Panc1 (cell line): ENCODE measurements around the gene SLC5A2. TPM values are rescaled to one million over a fixed set of nuclear protein-coding genes. Genes with fewer than 3 reads are reported as not detected.
A peak's percentile ranks its signal among the peaks of the same experiment; 100 is the strongest.

Source experiments
- ATAC-seq: fragments of 200-7000 bp; cut with Tn5 transposase; 2 replicates; pipeline ENCODE4 v1.9.1; 2020; ENCODE audit warnings: mild to moderate bottlenecking, moderate library complexity
- BruUV-seq: library from RNA; stranded (reverse); fragments of 400-500 nt; replicated peaks from 2 replicates; lab custom pipeline; 2021; lab: Mats Ljungman, UMichigan
- CTCF ChIA-PET: fragments of 300-600 bp; sonication (Branson Sonifier 250); formaldehyde crosslinking; loops from one replicate; lab custom pipeline; 2022; ENCODE audit warnings: antibody characterized with exemption; lab: Charles Lee
- POLR2A ChIA-PET: fragments of 300-600 bp; sonication (Branson Sonifier 250); formaldehyde crosslinking; loops from one replicate; lab custom pipeline; 2022; ENCODE audit warnings: antibody characterized with exemption; lab: Charles Lee
- DNase-seq: peaks from one replicate; pipeline ENCODE4 v3.0.0-alpha.2; 2010; ENCODE audit warnings: low read depth, low spot score
- H3K27ac ChIP-seq: 2 replicates; pipeline ENCODE4 v1.5.1; 2011; ENCODE audit warnings: mild to moderate bottlenecking, low read length, inconsistent platforms
- H3K27me3 ChIP-seq: fragments of 200-500 bp; sonication (Bioruptor generic); 2 replicates; pipeline ENCODE4 v1.6.0; 2014; ENCODE audit warnings: low read length, inconsistent platforms; ENCODE audit not compliant: control insufficient read depth, insufficient read depth
- H3K36me3 ChIP-seq: fragments of 200-500 bp; sonication (Bioruptor generic); 2 replicates; pipeline ENCODE4 v1.5.1; 2014; ENCODE audit warnings: inconsistent platforms, mild to moderate bottlenecking, low read length, moderate library complexity; ENCODE audit not compliant: control insufficient read depth, insufficient read depth
- H3K4me1 ChIP-seq: 2 replicates; pipeline ENCODE4 v1.5.1; 2011; ENCODE audit warnings: inconsistent platforms, mild to moderate bottlenecking, low read length, moderate library complexity; ENCODE audit not compliant: control insufficient read depth, insufficient read depth
- H3K4me3 ChIP-seq, 2 experiments: 2 replicates each; pipeline ENCODE4 v1.5.1; 2011 to 2012; ENCODE audit warnings: low read depth in 2 of 2, low read length in 2 of 2, mild to moderate bottlenecking in 2 of 2, inconsistent platforms in 1 of 2, moderate library complexity in 1 of 2
- H3K9me3 ChIP-seq: fragments of 200-500 bp; sonication (Bioruptor generic); 2 replicates; pipeline ENCODE4 v1.5.1; 2014; ENCODE audit warnings: low read depth, mild to moderate bottlenecking, inconsistent platforms, low read length, moderate library complexity; ENCODE audit not compliant: control insufficient read depth, insufficient read depth
- POLR2AphosphoS5 ChIP-seq: IDR thresholded peaks from 2 replicates; pipeline ENCODE4 v1.6.1; 2012; ENCODE audit warnings: mild to moderate bottlenecking, low read depth, low read length, moderate library complexity
- SIN3A ChIP-seq: IDR thresholded peaks from 2 replicates; pipeline ENCODE4 v1.6.1; 2012; ENCODE audit warnings: low read depth, mild to moderate bottlenecking, low read length, moderate library complexity, borderline replicate concordance; ENCODE audit not compliant: insufficient read depth
- TCF7L2 ChIP-seq: IDR thresholded peaks from 2 replicates; pipeline ENCODE4 v1.6.1; 2011; ENCODE audit warnings: mild to moderate bottlenecking, low read depth, low read length, inconsistent platforms
- in situ Hi-C: cut with HindIII; loops from 2 replicates; pipeline ENCODE4 v1.10.0; 2016; ENCODE audit warnings: low sequenced_read_pairs, low pct_unique_long_range_greater_than_20kb
- intact Hi-C: fragments of 100-400 bp; cut with micrococcal nuclease; formaldehyde crosslinking; loops from one replicate; pipeline ENCODE4 v1.10.0; 2022; ENCODE audit not compliant: unreplicated experiment
- total RNA-seq: library from RNA; stranded (reverse); gene quantifications from one replicate; pipeline ENCODE4 v1.2.1, GENCODE V29; 2021; ENCODE audit not compliant: unreplicated experiment
- TF ChIP-seq, protein P1 (sequence below): fragments of 450-650 bp; IDR thresholded peaks from 2 replicates; pipeline ENCODE4 v1.5.1; 2017; ENCODE audit warnings: mild to moderate bottlenecking
- TF ChIP-seq, protein P2 (sequence below), 2 experiments: IDR thresholded peaks; 2 replicates each; pipeline ENCODE4 v1.6.1; 2011 to 2012; ENCODE audit warnings: low read depth in 2 of 2, control low read depth in 1 of 2, low read length in 1 of 2, mild to moderate bottlenecking in 1 of 2, moderate library complexity in 1 of 2; ENCODE audit not compliant: insufficient read depth in 1 of 2

Gene SLC5A2
- total RNA-seq, 1 experiment from 2014 or later: 0.15 TPM

DNA sequence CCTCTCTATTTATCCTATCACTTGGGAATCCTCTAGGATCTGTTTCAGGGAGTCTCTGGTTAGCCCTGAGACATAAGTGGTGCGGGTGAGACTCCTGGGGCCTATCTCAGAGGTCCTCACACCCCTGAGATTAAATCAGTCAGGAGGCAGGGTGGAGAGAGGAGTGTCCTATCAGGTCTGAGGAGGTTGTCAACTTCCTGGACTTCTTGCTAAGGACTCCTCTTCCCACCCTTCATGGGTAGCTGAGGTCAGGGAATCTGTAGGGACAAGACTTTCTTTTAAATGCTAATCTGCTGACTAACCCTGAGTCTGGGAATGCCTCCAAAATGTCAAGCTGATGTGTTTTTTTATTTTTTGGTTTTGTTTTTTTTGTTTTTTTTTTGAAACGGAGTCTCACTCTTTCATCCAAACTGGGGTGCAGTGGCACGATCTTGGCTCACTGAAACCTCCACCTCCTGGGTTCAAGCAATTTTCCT lies 30.3 kb upstream of the SLC5A2 start:
- H3K27ac ChIP-seq: peak overlapping the region; percentile 63; the same call in 1 of the 2 replicates
- H3K4me3 ChIP-seq: no peak overlapping the region
- no TSS peak for BruUV-seq
- CTCF ChIA-PET: interaction anchor here (0.6 to 0.7 kb wide), 3 partner anchors 9 to 450 kb away, joined by 5 to 7 read pairs (median 7); no protein-coding TSS in a partner anchor
- POLR2A ChIA-PET: interaction anchor here (0.7 kb wide), 1 partner anchor 50 kb away, joined by 12 read pairs; no protein-coding TSS in a partner anchor
- intact Hi-C loops: no loop called here
- no peaks in the 10 kb centered on the region for H3K36me3 ChIP-seq
- no peaks in the 10 kb centered on the region for H3K9me3 ChIP-seq
- H3K27me3 ChIP-seq: no peaks in the 10 kb centered on the region
- TF ChIP-seq, protein P1, sequence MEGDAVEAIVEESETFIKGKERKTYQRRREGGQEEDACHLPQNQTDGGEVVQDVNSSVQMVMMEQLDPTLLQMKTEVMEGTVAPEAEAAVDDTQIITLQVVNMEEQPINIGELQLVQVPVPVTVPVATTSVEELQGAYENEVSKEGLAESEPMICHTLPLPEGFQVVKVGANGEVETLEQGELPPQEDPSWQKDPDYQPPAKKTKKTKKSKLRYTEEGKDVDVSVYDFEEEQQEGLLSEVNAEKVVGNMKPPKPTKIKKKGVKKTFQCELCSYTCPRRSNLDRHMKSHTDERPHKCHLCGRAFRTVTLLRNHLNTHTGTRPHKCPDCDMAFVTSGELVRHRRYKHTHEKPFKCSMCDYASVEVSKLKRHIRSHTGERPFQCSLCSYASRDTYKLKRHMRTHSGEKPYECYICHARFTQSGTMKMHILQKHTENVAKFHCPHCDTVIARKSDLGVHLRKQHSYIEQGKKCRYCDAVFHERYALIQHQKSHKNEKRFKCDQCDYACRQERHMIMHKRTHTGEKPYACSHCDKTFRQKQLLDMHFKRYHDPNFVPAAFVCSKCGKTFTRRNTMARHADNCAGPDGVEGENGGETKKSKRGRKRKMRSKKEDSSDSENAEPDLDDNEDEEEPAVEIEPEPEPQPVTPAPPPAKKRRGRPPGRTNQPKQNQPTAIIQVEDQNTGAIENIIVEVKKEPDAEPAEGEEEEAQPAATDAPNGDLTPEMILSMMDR: no peak
- TF ChIP-seq SIN3A (no peak), POLR2AphosphoS5 (no peak), TCF7L2 (no peak)
- TF ChIP-seq, protein P2, sequence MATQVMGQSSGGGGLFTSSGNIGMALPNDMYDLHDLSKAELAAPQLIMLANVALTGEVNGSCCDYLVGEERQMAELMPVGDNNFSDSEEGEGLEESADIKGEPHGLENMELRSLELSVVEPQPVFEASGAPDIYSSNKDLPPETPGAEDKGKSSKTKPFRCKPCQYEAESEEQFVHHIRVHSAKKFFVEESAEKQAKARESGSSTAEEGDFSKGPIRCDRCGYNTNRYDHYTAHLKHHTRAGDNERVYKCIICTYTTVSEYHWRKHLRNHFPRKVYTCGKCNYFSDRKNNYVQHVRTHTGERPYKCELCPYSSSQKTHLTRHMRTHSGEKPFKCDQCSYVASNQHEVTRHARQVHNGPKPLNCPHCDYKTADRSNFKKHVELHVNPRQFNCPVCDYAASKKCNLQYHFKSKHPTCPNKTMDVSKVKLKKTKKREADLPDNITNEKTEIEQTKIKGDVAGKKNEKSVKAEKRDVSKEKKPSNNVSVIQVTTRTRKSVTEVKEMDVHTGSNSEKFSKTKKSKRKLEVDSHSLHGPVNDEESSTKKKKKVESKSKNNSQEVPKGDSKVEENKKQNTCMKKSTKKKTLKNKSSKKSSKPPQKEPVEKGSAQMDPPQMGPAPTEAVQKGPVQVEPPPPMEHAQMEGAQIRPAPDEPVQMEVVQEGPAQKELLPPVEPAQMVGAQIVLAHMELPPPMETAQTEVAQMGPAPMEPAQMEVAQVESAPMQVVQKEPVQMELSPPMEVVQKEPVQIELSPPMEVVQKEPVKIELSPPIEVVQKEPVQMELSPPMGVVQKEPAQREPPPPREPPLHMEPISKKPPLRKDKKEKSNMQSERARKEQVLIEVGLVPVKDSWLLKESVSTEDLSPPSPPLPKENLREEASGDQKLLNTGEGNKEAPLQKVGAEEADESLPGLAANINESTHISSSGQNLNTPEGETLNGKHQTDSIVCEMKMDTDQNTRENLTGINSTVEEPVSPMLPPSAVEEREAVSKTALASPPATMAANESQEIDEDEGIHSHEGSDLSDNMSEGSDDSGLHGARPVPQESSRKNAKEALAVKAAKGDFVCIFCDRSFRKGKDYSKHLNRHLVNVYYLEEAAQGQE (IDR thresholded peaks at IDR 0.05; ENCODE audit: insufficient read depth in 1 of 2, low read depth in 2 of 2, low read length in 1 of 2): no peak
- peak; percentile 27 for ATAC-seq
- in situ Hi-C loops: no loop called here
- DNase-seq: no peak
- peaks cover 51% of the 10 kb centered on the region for H3K4me1 ChIP-seq

DNA sequence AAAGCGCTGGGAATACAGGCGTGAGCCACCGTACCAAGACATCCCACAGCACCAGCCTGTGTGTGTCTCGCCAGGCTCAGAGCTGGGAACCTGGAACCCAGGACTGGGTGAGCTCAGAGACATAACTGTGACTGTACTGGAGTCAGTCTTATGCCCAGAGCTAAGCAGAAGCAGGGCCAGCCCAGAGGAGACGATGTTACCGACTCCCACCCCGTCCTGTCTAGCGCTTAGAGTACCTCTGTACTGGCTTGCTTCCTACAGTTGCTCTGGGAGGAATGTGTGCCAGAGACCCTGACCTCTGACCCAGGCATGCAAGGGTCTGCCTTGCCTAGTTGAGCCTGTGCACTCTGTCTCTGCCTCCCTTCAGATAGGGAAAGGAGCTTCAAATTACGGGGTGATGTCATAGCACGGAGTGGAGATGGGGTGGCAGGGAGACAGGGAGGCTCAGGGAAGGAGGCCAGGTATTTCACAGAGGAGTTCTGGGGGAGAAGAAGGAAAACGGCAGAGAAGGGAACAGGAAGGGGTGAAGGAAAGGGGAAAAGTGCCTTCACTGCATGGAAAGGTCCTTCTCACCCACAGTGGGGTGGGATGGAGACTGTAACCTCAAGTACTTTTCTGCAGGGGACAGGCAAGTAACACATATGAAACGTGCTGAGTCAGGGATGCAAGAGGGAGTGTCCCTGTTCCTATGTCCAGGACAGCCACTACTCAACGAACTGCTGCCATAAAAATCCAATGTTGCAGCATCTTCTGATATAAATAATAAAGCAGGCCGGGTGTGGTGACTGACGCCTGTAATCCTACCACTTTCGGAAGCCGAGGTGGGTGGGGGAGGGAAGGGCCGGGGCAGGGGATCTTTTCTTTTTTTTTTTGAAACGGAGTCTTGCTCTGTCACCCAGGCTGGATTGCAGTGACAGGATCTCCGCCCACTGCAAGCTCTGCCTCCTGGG lies 29.4 kb upstream of the SLC5A2 start:
- in situ Hi-C loops: no loop called here
- peak; percentile 36 for ATAC-seq
- DNase-seq: no peak
- ChIA-PET CTCF (interaction anchor here (0.6 to 0.7 kb wide), 3 partner anchors 10 to 396 kb away, joined by 3 to 7 read pairs (median 5); no protein-coding TSS in a partner anchor), POLR2A (interaction anchor here (0.6 kb wide), 2 partner anchors 70 to 404 kb away, joined by 3 read pairs; no protein-coding TSS in a partner anchor)
- intact Hi-C loops: no loop called here
- Histone ChIP-seq H3K9me3 (no peaks in the 10 kb centered on the region), H3K4me1 (peaks cover 51% of the 10 kb centered on the region), H3K27me3 (no peaks in the 10 kb centered on the region), H3K27ac (peak overlapping the region; percentile 63), H3K4me3 (peak overlapping the region in 1 of 2 experiments; percentile 6; a peak in 1 of 4 replicates), H3K36me3 (no peaks in the 10 kb centered on the region)
- no TSS peak for BruUV-seq
- TF ChIP-seq, protein P2 (IDR thresholded peaks at IDR 0.05; ENCODE audit: insufficient read depth in 1 of 2, low read depth in 2 of 2, low read length in 1 of 2): no peak
- TF ChIP-seq POLR2AphosphoS5: 0 out of 2 replicates have a peak, but pooled peaks have one; percentile 9
- no peak for TF ChIP-seq SIN3A
